HG03521 (cell line): ENCODE results near the gene VPS13D.

ENCODE experiments used
- ATAC-seq: cut with Tn5 transposase; IDR thresholded peaks from one replicate; pipeline ENCODE4 v1.9.1; 2021; ENCODE audit warnings: mild to moderate bottlenecking, moderate library complexity; ENCODE audit not compliant: unreplicated experiment

The VPS13D gene

GRCh38 chr1:12417389-12417788 lies 187.6 kb downstream of the VPS13D start:
- no peak for ATAC-seq

- ATAC-seq, result no peak
Observed at GRCh38 chr1:12420171-12420570, 190.3 kb downstream of the VPS13D start.

- no peak for ATAC-seq
Observed at GRCh38 chr1:12422488-12422887, 192.7 kb downstream of the VPS13D start.

- no peak for ATAC-seq
Observed at GRCh38 chr1:12424087-12424529, 194.3 kb downstream of the VPS13D start.

- no peak for ATAC-seq
Observed at GRCh38 chr1:12424793-12425192, 195.0 kb downstream of the VPS13D start.

GRCh38 chr1:12426030-12426429 lies 196.2 kb downstream of the VPS13D start:
- no peak for ATAC-seq

- ATAC-seq, result no peak
Observed at GRCh38 chr1:12428334-12428733, 198.5 kb downstream of the VPS13D start.

GRCh38 chr1:12430525-12430924 lies 200.7 kb downstream of the VPS13D start:
- ATAC-seq, result no peak

- ATAC-seq, result no peak
Observed at GRCh38 chr1:12432897-12433296, 203.1 kb downstream of the VPS13D start.

- ATAC-seq, result no peak
Observed at GRCh38 chr1:12433323-12434053, 203.7 kb downstream of the VPS13D start.

GRCh38 chr1:12434174-12434573 lies 204.3 kb downstream of the VPS13D start:
- ATAC-seq, result no peak

GRCh38 chr1:12434686-12435085 lies 204.9 kb downstream of the VPS13D start:
- ATAC-seq, result no peak

- ATAC-seq, result peak; percentile 71
Observed at GRCh38 chr1:12435639-12436344, 206.0 kb downstream of the VPS13D start.

- ATAC-seq, result no peak
Observed at GRCh38 chr1:12436345-12436658, 206.5 kb downstream of the VPS13D start.

GRCh38 chr1:12436817-12437599 lies 207.2 kb downstream of the VPS13D start:
- no peak for ATAC-seq

GRCh38 chr1:12437629-12438028 lies 207.8 kb downstream of the VPS13D start:
- no peak for ATAC-seq

GRCh38 chr1:12438349-12438924 lies 208.6 kb downstream of the VPS13D start:
- ATAC-seq, result peak; percentile 37

GRCh38 chr1:12439073-12439472 lies 209.2 kb downstream of the VPS13D start:
- no peak for ATAC-seq

GRCh38 chr1:12441414-12442105 lies 211.7 kb downstream of the VPS13D start:
- no peak for ATAC-seq

- no peak for ATAC-seq
Observed at GRCh38 chr1:12442217-12442616, 212.4 kb downstream of the VPS13D start.

GRCh38 chr1:12443151-12443550 lies 213.3 kb downstream of the VPS13D start:
- no peak for ATAC-seq
